Stimulated activated CD8-positive, alpha-beta memory T cell treated with anti-CD3 and anti-CD28 coated beads, Interleukin-4, amount 100 ng/mL, for 1 hour (primary cell): ENCODE results near the gene NFS1.
"Not testable (repeated sequence)": the region's sequence is repeated elsewhere in the genome, so short reads cannot be mapped to it uniquely, and the experiment has no call there.

ENCODE experiments used
- DNase-seq, 2 donors: peaks; one replicate each; pipeline ENCODE4 v3.0.0-alpha.2; 2020; ENCODE audit warnings: low read depth in 2 of 2, low spot score in 1 of 2

Gene NFS1

GRCh38 chr20:35710039-35710438, 10.9 kb upstream of the NFS1 start:
- no peak for DNase-seq

GRCh38 chr20:35709259-35709658, 10.1 kb upstream of the NFS1 start:
- no peak for DNase-seq

GRCh38 chr20:35708502-35708901, 9.3 kb upstream of the NFS1 start:
- no peak for DNase-seq

GRCh38 chr20:35706591-35707529, 7.7 kb upstream of the NFS1 start:
- DNase-seq, result not testable (repeated sequence)

- not testable (repeated sequence) for DNase-seq
These were observed 6.7 kb upstream of the NFS1 start for GRCh38 chr20:35705894-35706293.

- DNase-seq, result no peak
These were observed 5.5 kb upstream of the NFS1 start for GRCh38 chr20:35704514-35705261.

GRCh38 chr20:35702824-35703695, 3.9 kb upstream of the NFS1 start:
- DNase-seq, result no peak

- DNase-seq, result no peak
These were observed 3.1 kb upstream of the NFS1 start for GRCh38 chr20:35702051-35702823.

- no peak for DNase-seq
These were observed 1.5 kb upstream of the NFS1 start for GRCh38 chr20:35700625-35701148.

- no peak for DNase-seq
These were observed 939 bp upstream of the NFS1 start for GRCh38 chr20:35699957-35700624.

GRCh38 chr20:35698298-35699126, 640 bp downstream of the NFS1 start:
- DNase-seq, result no peak

- DNase-seq, result no peak
These were observed 1.4 kb downstream of the NFS1 start for GRCh38 chr20:35697696-35698297.

GRCh38 chr20:35695978-35696377, 3.2 kb downstream of the NFS1 start:
- no peak for DNase-seq

- DNase-seq, result no peak
These were observed 3.9 kb downstream of the NFS1 start for GRCh38 chr20:35695245-35695749.

GRCh38 chr20:35690265-35690664, 8.9 kb downstream of the NFS1 start:
- DNase-seq, result no peak

- not testable (repeated sequence) for DNase-seq
These were observed 12.3 kb downstream of the NFS1 start for GRCh38 chr20:35686872-35687271.

GRCh38 chr20:35685368-35685767, 13.8 kb downstream of the NFS1 start:
- not testable (repeated sequence) for DNase-seq

GRCh38 chr20:35681960-35682359, 17.2 kb downstream of the NFS1 start:
- no peak for DNase-seq
